Ascending aorta (tissue), 2 donors: ENCODE measurements around the gene ALPI. TPM values are rescaled to one million over a fixed set of nuclear protein-coding genes. Genes with fewer than 3 reads are reported as not detected.

Experiments
- DNase-seq, 2 donors: peaks; one replicate each; pipeline ENCODE4 v3.0.0-alpha.2; 2019; ENCODE audit warnings: low spot score in 2 of 2
- H3K27ac ChIP-seq, 2 donors: fragments of 200-600 bp; sonication (generic); one replicate each; pipeline ENCODE4 v1.5.1; 2016 to 2017; ENCODE audit warnings: mild to moderate bottlenecking in 1 of 2
- H3K27me3 ChIP-seq: fragments of 200-600 bp; sonication (generic); one replicate; pipeline ENCODE4 v1.5.1; 2017
- H3K36me3 ChIP-seq, 2 donors: fragments of 200-600 bp; sonication (generic); one replicate each; pipeline ENCODE4 v1.5.1; 2016
- H3K4me1 ChIP-seq, 2 donors: fragments of 200-600 bp; sonication (generic); one replicate each; pipeline ENCODE4 v1.5.1; 2016 to 2017; ENCODE audit warnings: mild to moderate bottlenecking in 1 of 2
- H3K4me3 ChIP-seq, 2 donors: fragments of 200-600 bp; sonication (generic); one replicate each; pipeline ENCODE4 v1.5.1; 2016 to 2017; ENCODE audit warnings: mild to moderate bottlenecking in 1 of 2
- H3K9me3 ChIP-seq, 2 donors: fragments of 200-600 bp; sonication (generic); one replicate each; pipeline ENCODE4 v1.5.1; 2016
- CTCF ChIP-seq, 3 experiments: fragments of 200-600 bp in 2 of 3; fragments of 450-650 bp in 1 of 3; sonication (generic) in 2 of 3; IDR thresholded peaks; one replicate each; pipeline ENCODE4 v1.5.1; 2016 to 2019; ENCODE audit warnings: antibody characterized with exemption in 3 of 3, mild to moderate bottlenecking in 1 of 3, moderate library complexity in 1 of 3
- intact Hi-C: fragments of 100-400 bp; cut with DNase I; formaldehyde crosslinking; loops from one replicate; pipeline ENCODE4 v1.15.1; 2023
- total RNA-seq: library from RNA; depleted of rRNA; stranded (reverse); fragments of >200 nt; gene quantifications from one replicate; pipeline ENCODE4 v1.1.0, GENCODE V29; 2016

The ALPI gene
- total RNA-seq, 1 donor from 2014 or later, result not detected

GRCh38 chr2:232506709-232507108 is 50.8 kb downstream of the ALPI start:
- H3K4me1 ChIP-seq, result peaks cover 4 to 7% of the 10 kb centered on the region in 2 donors
- no peak overlapping the region for H3K27ac ChIP-seq
- H3K27me3 ChIP-seq, result no peaks in the 10 kb centered on the region
- no peak for DNase-seq
- no peak for TF ChIP-seq CTCF (IDR thresholded peaks at IDR 0.05)
- no peaks in the 10 kb centered on the region for H3K36me3 ChIP-seq
- no peak overlapping the region for H3K4me3 ChIP-seq
- no peaks in the 10 kb centered on the region for H3K9me3 ChIP-seq
- intact Hi-C loops, result no loop called here

GRCh38 chr2:232508251-232508650 is 52.3 kb downstream of the ALPI start:
- no peak for TF ChIP-seq CTCF (IDR thresholded peaks at IDR 0.05)
- peaks cover 3% of the 10 kb centered on the region in 2 donors for H3K4me1 ChIP-seq
- intact Hi-C loops, result no loop called here
- H3K4me3 ChIP-seq, result no peak overlapping the region
- no peaks in the 10 kb centered on the region for H3K27me3 ChIP-seq
- DNase-seq, result no peak
- no peak overlapping the region for H3K27ac ChIP-seq
- H3K9me3 ChIP-seq, result no peaks in the 10 kb centered on the region
- H3K36me3 ChIP-seq, result no peaks in the 10 kb centered on the region

Other genes with a start within 250 kb of the ALPI start
- not detected for gene ALPP, start 77.4 kb upstream of the ALPI start, total RNA-seq
- gene ALPG, start 49.3 kb upstream of the ALPI start, total RNA-seq, result not detected
- gene ECEL1, start 31.7 kb downstream of the ALPI start, total RNA-seq, result 14.9 TPM
- not detected for gene PRSS56, start 64.2 kb downstream of the ALPI start, total RNA-seq
- not detected for gene CHRND, start 70.0 kb downstream of the ALPI start, total RNA-seq
- not detected for gene CHRNG, start 83.5 kb downstream of the ALPI start, total RNA-seq
- gene TIGD1, start 94.4 kb downstream of the ALPI start, total RNA-seq, result 0.53 TPM
- gene EIF4E2, start 94.5 kb downstream of the ALPI start, total RNA-seq, result 16.7 TPM
- gene EFHD1, start 177.5 kb downstream of the ALPI start, total RNA-seq, result 142 TPM
- 27.5 TPM for gene GIGYF2, start 241.2 kb downstream of the ALPI start, total RNA-seq